H1 (cell line): ENCODE measurements around the gene PLSCR3. TPM values are rescaled to one million over a fixed set of nuclear protein-coding genes. Genes with fewer than 3 reads are reported as not detected.

Experiments
- CTCF ChIA-PET: fragments of 300-600 bp; sonication (Branson Sonifier 250); formaldehyde crosslinking; loops from one replicate; lab custom pipeline; 2021; ENCODE audit not compliant: partially characterized antibody; lab: Charles Lee
- POLR2A ChIA-PET: fragments of 300-600 bp; sonication (Branson Sonifier 250); formaldehyde crosslinking; loops from one replicate; lab custom pipeline; 2021; ENCODE audit warnings: inconsistent platforms; ENCODE audit not compliant: partially characterized antibody; lab: Charles Lee
- DNase-seq, 2 experiments: peaks; one replicate each; pipeline versions ENCODE4 v3.0.0 to v3.0.0-alpha.2; 2010 to 2022; ENCODE audit warnings: low spot score in 2 of 2, low read depth in 1 of 2, mixed read lengths in 1 of 2
- FAIRE-seq: peaks from 2 replicates; lab custom pipeline; 2011; peaks lifted over from hg19 to GRCh38; lab: Jason Lieb, UNC
- H2AFZ ChIP-seq: 2 replicates; pipeline ENCODE4 v1.8.1; 2012; ENCODE audit warnings: low read length, inconsistent platforms
- H2AK5ac ChIP-seq: 2 replicates; pipeline ENCODE4 v1.6.1; 2013; ENCODE audit warnings: low read depth, low read length
- H2BK120ac ChIP-seq: replicated peaks from 2 replicates; pipeline ENCODE3; 2013; ENCODE audit warnings: low read depth, low read length, inconsistent platforms
- H2BK12ac ChIP-seq: 2 replicates; pipeline ENCODE4 v1.6.1; 2013; ENCODE audit warnings: low read depth, low read length
- H2BK15ac ChIP-seq: 2 replicates; pipeline ENCODE4 v1.6.1; 2013; ENCODE audit warnings: low read length
- H2BK20ac ChIP-seq: 2 replicates; pipeline ENCODE4 v1.6.1; 2013; ENCODE audit warnings: low read length
- H2BK5ac ChIP-seq: 2 replicates; pipeline ENCODE4 v1.6.1; 2013; ENCODE audit warnings: low read depth, low read length
- H3K14ac ChIP-seq: 2 replicates; pipeline ENCODE4 v1.6.1; 2013; ENCODE audit warnings: inconsistent platforms; ENCODE audit not compliant: insufficient read length
- H3K18ac ChIP-seq: 2 replicates; pipeline ENCODE4 v1.6.1; 2013; ENCODE audit warnings: low read length; ENCODE audit errors: extremely low read depth
- H3K23ac ChIP-seq: 2 replicates; pipeline ENCODE4 v1.6.1; 2013; ENCODE audit warnings: inconsistent platforms; ENCODE audit not compliant: insufficient read length
- H3K23me2 ChIP-seq: 2 replicates; pipeline ENCODE4 v1.6.1; 2013; ENCODE audit warnings: low read depth, low read length
- H3K27ac ChIP-seq: 2 replicates; pipeline ENCODE4 v1.6.1; 2011; ENCODE audit warnings: low read depth, low read length, inconsistent platforms
- H3K27me3 ChIP-seq, 4 experiments: replicated peaks in 1 of 4; 1 replicate in 1 of 4; 2 replicates in 3 of 4; pipeline versions ENCODE4 v1.6.1 to v1.8.1; 2011 to 2013; ENCODE audit warnings: low read length in 3 of 4, mild to moderate bottlenecking in 3 of 4, inconsistent platforms in 2 of 4, mixed read lengths in 2 of 4, moderate library complexity in 1 of 4; ENCODE audit not compliant: control insufficient read depth in 3 of 4, insufficient read depth in 3 of 4; ENCODE audit errors: extremely low read depth in 1 of 4
- H3K36me3 ChIP-seq, 4 experiments: 2 replicates each; pipeline versions ENCODE4 v1.6.1 to v1.8.1; 2011 to 2013; ENCODE audit warnings: mild to moderate bottlenecking in 4 of 4, low read length in 3 of 4, moderate library complexity in 2 of 4, control low read depth in 1 of 4, inconsistent platforms in 1 of 4; ENCODE audit not compliant: insufficient read depth in 4 of 4, control insufficient read depth in 2 of 4
- H3K4ac ChIP-seq: replicated peaks from 2 replicates; pipeline ENCODE3; 2013; ENCODE audit warnings: low read length, low read depth, mixed read lengths, inconsistent platforms; ENCODE audit not compliant: insufficient read length
- H3K4me1 ChIP-seq, 4 experiments: replicated peaks in 1 of 4; 1 replicate in 1 of 4; 2 replicates in 3 of 4; pipeline versions ENCODE4 v1.6.1 to v1.8.1; 2011 to 2013; ENCODE audit warnings: low read length in 3 of 4, inconsistent platforms in 2 of 4, mixed read lengths in 1 of 4; ENCODE audit not compliant: insufficient read depth in 4 of 4, control insufficient read depth in 3 of 4
- H3K4me2 ChIP-seq, 2 experiments: 2 replicates each; pipeline versions ENCODE4 v1.6.1 to v1.8.1; 2011 to 2013; ENCODE audit warnings: low read depth in 2 of 2, low read length in 2 of 2, control low read depth in 1 of 2, inconsistent platforms in 1 of 2, mild to moderate bottlenecking in 1 of 2; ENCODE audit not compliant: insufficient read depth in 1 of 2
- H3K4me3 ChIP-seq, 4 experiments: fragments of 200-600, 300-600 bp in 1 of 4; sonication (generic), shearing (Covaris generic), sonication (Bioruptor Twin) in 1 of 4; 2 replicates each; pipeline versions ENCODE4 v1.5.1 to v1.8.1; 2011 to 2016; ENCODE audit warnings: low read length in 4 of 4, low read depth in 3 of 4, control low read depth in 2 of 4, inconsistent platforms in 2 of 4, mild to moderate bottlenecking in 2 of 4, mixed read lengths in 1 of 4, moderate library complexity in 1 of 4; ENCODE audit not compliant: insufficient read depth in 2 of 4; ENCODE audit errors: extremely low read depth in 1 of 4
- H3K56ac ChIP-seq: replicated peaks from 2 replicates; pipeline ENCODE3; 2013; ENCODE audit warnings: low read depth, mild to moderate bottlenecking, mixed read lengths, low read length, inconsistent platforms; ENCODE audit not compliant: insufficient read length
- H3K79me1 ChIP-seq: 2 replicates; pipeline ENCODE4 v1.6.1; 2013; ENCODE audit warnings: low read depth, low read length, control low read depth
- H3K79me2 ChIP-seq, 2 experiments: 2 replicates each; pipeline versions ENCODE4 v1.6.1 to v1.8.1; 2012 to 2013; ENCODE audit warnings: low read length in 2 of 2, mild to moderate bottlenecking in 2 of 2, inconsistent platforms in 1 of 2; ENCODE audit not compliant: insufficient read depth in 2 of 2, control insufficient read depth in 1 of 2
- H3K9ac ChIP-seq, 4 experiments: replicated peaks in 1 of 4; 1 replicate in 1 of 4; 2 replicates in 3 of 4; pipeline versions ENCODE4 v1.6.1 to v1.8.1; 2011 to 2013; ENCODE audit warnings: low read depth in 3 of 4, low read length in 3 of 4, control low read depth in 2 of 4, mild to moderate bottlenecking in 2 of 4, moderate library complexity in 2 of 4, inconsistent platforms in 1 of 4; ENCODE audit errors: extremely low read depth in 1 of 4
- H3K9me3 ChIP-seq, 2 experiments: 2 replicates each; pipeline versions ENCODE4 v1.6.1 to v1.8.1; 2012 to 2013; ENCODE audit warnings: mild to moderate bottlenecking in 2 of 2, moderate library complexity in 2 of 2, control low read depth in 1 of 2, inconsistent platforms in 1 of 2, low read depth in 1 of 2, low read length in 1 of 2, mixed read lengths in 1 of 2; ENCODE audit not compliant: insufficient read depth in 2 of 2
- H4K20me1 ChIP-seq, 2 experiments: replicated peaks in 1 of 2; 2 replicates each; pipeline versions ENCODE3 to v1.8.1; 2011 to 2013; ENCODE audit warnings: inconsistent platforms in 2 of 2, low read length in 2 of 2, mild to moderate bottlenecking in 1 of 2; ENCODE audit not compliant: insufficient read depth in 2 of 2, control insufficient read depth in 1 of 2
- H4K5ac ChIP-seq: 2 replicates; pipeline ENCODE4 v1.6.1; 2013; ENCODE audit warnings: low read length, low read depth, mixed read lengths, inconsistent platforms; ENCODE audit not compliant: insufficient read length
- H4K8ac ChIP-seq: 2 replicates; pipeline ENCODE4 v1.8.0; 2013; ENCODE audit warnings: mild to moderate bottlenecking, moderate library complexity, low read length, inconsistent platforms; ENCODE audit not compliant: insufficient read depth; ENCODE audit errors: extremely low read depth
- H4K91ac ChIP-seq: replicated peaks from 2 replicates; pipeline ENCODE3; 2013; ENCODE audit warnings: low read length, mixed read lengths, inconsistent platforms; ENCODE audit not compliant: insufficient read length
- CHD2 ChIP-seq: IDR thresholded peaks from 2 replicates; pipeline ENCODE4 v1.6.1; 2012; ENCODE audit warnings: low read length, improper control_type of control experiment
- HDAC6 ChIP-seq: IDR thresholded peaks from one replicate; pipeline ENCODE4 v1.7.1; 2012; ENCODE audit warnings: low read depth, mild to moderate bottlenecking, inconsistent platforms, low read length, moderate library complexity
- JUND ChIP-seq: IDR thresholded peaks from 2 replicates; pipeline ENCODE4 v1.6.1; 2011; ENCODE audit warnings: mild to moderate bottlenecking, improper control_type of control experiment, low read length
- RNF2 ChIP-seq: fragments of 200-900, 300-1000 bp; sonication (generic); IDR thresholded peaks from 2 replicates; pipeline ENCODE4 v1.7.1; 2016; ENCODE audit warnings: borderline replicate concordance, low read depth, mild to moderate bottlenecking, antibody characterized with exemption, low read length; ENCODE audit not compliant: poor library complexity, severe bottlenecking; ENCODE audit errors: missing control alignments
- whole genome bisulfite sequencing, 2 experiments: shearing (Covaris generic) in 1 of 2; methylation state at CpG; one replicate each; pipeline versions ENCODE4 v1.1.6 to v1.1.7; 2013 to 2015; ENCODE audit warnings: low lambda C conversion rate in 2 of 2, mixed read lengths in 2 of 2, inconsistent platforms in 1 of 2, low coverage in 1 of 2, missing lambda C conversion rate in 1 of 2; ENCODE audit not compliant: insufficient replicate concordance in 2 of 2, insufficient coverage in 1 of 2, insufficient read length in 1 of 2; ENCODE audit errors: extremely low coverage in 1 of 2, missing lambda C conversion rate in 1 of 2; 5-methylcytosine and 5-hydroxymethylcytosine counted together
- polyA plus RNA-seq, 7 experiments: library from polyadenylated mRNA; depleted of rRNA in 3 of 7; stranded (reverse) in 5 of 7; unstranded in 2 of 7; fragments of >200 nt in 5 of 7; fragments of 200-250 nt in 2 of 7; gene quantifications; 1 replicate in 5 of 7; 2 replicates in 1 of 7; 4 replicates in 1 of 7; pipeline versions ENCODE4 v1.2.1 to v1.2.3, GENCODE V29; 2011 to 2013; ENCODE audit warnings: missing spikeins in 2 of 7, mixed read lengths in 2 of 7
- total RNA-seq: library from RNA; stranded (reverse); fragmentation: NEBNext Ultra II Directional; extraction: Animal tissue kit (Norgen Biotek cat#: 25700); gene quantifications from 2 replicates; pipeline ENCODE4 v1.2.1, GENCODE V29; 2021

The PLSCR3 gene
- total and polyA plus RNA-seq, 2 of the 8 experiments (the other 6 are each of a cell fraction or from before 2014, with no cell fraction given) = 36.1 to 38.7 TPM

- no peak overlapping the region for H2AFZ ChIP-seq
- no peak overlapping the region for H3K23ac ChIP-seq
- H4K5ac ChIP-seq = no peak overlapping the region
- CTCF ChIA-PET = interaction anchor here (0.5 to 5.4 kb wide), 26 partner anchors 9 to 145 kb away, joined by 3 to 26 read pairs (median 3); partner anchors contain the start of genes NEURL4, NLGN2, SLC35G6 and SPEM2
- H3K9me3 ChIP-seq = no peaks in the 10 kb centered on the region
- no peak overlapping the region for H3K56ac ChIP-seq
- no peak overlapping the region for H3K27ac ChIP-seq
- H2BK120ac ChIP-seq = no peak overlapping the region
- H3K14ac ChIP-seq = no peak overlapping the region
- H3K36me3 ChIP-seq = no peaks in the 10 kb centered on the region
- no peak overlapping the region for H3K4ac ChIP-seq
- H3K23me2 ChIP-seq = peaks cover 32% of the 10 kb centered on the region; the same call in 1 of the 2 replicates
- H2BK12ac ChIP-seq = peak overlapping the region; percentile 62; the same call in 1 of the 2 replicates
- peak overlapping the region; percentile 91 for H3K4me2 ChIP-seq
- H3K18ac ChIP-seq = peak overlapping the region; percentile 81
- no peaks in the 10 kb centered on the region for H4K20me1 ChIP-seq
- H3K9ac ChIP-seq = no peak overlapping the region
- DNase-seq (no peak), FAIRE-seq (peak; percentile 68)
- POLR2A ChIA-PET = interaction anchor here (0.7 to 15.5 kb wide), 26 partner anchors 12 to 825 kb away, joined by 3 to 339 read pairs (median 4); partner anchors contain the start of genes ACAP1, NLGN2, POLR2A and SLC35G6
- 24% methylated on average over 6 of the region's 7 CpGs; no CpG with 5 or more reads in 1 of the 2 experiments for WGBS, 2 experiments
- H4K91ac ChIP-seq = no peak overlapping the region
- H2BK15ac ChIP-seq = 0 out of 2 replicates have a peak overlapping the region, but pooled peaks have one; percentile 20
- peaks cover 2 to 17% (median 13%) of the 10 kb centered on the region in 4 experiments; a peak in 6 of 7 replicates for H3K27me3 ChIP-seq
- no peak overlapping the region for H4K8ac ChIP-seq
- peak overlapping the region; percentile 50 to 83 (median 67) for H3K4me3 ChIP-seq
- peak overlapping the region; percentile 60; the same call in 1 of the 2 replicates for H2BK5ac ChIP-seq
- H3K4me1 ChIP-seq = peaks cover 3 to 32% (median 18%) of the 10 kb centered on the region in 4 experiments
- no peak overlapping the region for H2BK20ac ChIP-seq
- no peaks in the 10 kb centered on the region for H3K79me2 ChIP-seq
- H2AK5ac ChIP-seq = peak overlapping the region; percentile 19; the same call in 1 of the 2 replicates
- H3K79me1 ChIP-seq = no peaks in the 10 kb centered on the region
- TF ChIP-seq CHD2 = no peak
- no peak for TF ChIP-seq HDAC6
- no peak for TF ChIP-seq JUND
- no peak for TF ChIP-seq RNF2
These were observed 46.9 kb upstream of the PLSCR3 start for GRCh38 chr17:7441266-7441665.
